HG02852 (cell line): ENCODE results near the gene CPN1.
"Not testable (repeated sequence)": the region's sequence is repeated elsewhere in the genome, so short reads cannot be mapped to it uniquely, and the experiment has no call there.

ENCODE experiments used
- ATAC-seq: cut with Tn5 transposase; IDR thresholded peaks from one replicate; pipeline ENCODE4 v1.9.1; 2021; ENCODE audit warnings: mild to moderate bottlenecking, moderate library complexity; ENCODE audit not compliant: unreplicated experiment

The CPN1 gene

GRCh38 chr10:100082276-100082675, 607 bp upstream of the CPN1 start:
- ATAC-seq, result not testable (repeated sequence)

DNA sequence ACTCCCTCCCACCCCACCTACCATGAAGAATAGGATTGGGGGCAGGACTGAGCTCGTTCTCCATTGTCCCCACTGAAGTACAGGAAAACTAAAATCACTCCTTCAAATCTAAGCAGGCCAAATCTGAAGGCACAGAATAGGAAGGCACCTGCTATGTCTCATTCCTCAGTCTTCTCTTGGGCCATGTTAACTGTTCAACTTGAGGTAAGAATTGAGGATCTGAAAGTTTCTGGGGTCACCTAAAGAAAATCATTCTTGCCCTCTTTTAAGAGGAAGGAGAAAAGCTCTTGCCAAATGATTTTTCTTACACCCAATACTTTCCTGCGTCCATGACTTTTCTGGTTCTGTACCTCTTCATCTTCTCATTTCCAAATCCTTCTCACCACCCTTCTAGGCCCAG, 4.9 kb downstream of the CPN1 start:
- ATAC-seq, result no peak

GRCh38 chr10:100075426-100076220, 6.0 kb downstream of the CPN1 start:
- no peak for ATAC-seq

DNA sequence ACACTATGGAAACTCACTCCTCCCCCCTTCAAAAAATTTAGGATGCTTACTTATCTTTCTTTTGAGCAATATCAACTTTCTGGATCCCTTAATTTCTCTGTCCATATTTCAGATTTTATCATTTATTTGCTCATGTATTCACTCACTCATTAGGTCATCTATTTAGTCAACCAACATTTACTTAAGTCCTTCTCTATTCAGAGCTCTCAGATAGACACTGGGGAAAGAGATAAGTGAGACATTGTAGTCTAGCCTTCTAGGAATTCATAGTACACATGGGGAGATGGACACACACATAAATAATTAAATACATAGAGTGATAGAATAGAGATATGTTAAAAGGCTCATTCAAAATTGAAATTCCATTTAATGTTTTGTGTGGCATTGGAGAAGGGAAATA, 9.2 kb downstream of the CPN1 start:
- no peak for ATAC-seq

DNA sequence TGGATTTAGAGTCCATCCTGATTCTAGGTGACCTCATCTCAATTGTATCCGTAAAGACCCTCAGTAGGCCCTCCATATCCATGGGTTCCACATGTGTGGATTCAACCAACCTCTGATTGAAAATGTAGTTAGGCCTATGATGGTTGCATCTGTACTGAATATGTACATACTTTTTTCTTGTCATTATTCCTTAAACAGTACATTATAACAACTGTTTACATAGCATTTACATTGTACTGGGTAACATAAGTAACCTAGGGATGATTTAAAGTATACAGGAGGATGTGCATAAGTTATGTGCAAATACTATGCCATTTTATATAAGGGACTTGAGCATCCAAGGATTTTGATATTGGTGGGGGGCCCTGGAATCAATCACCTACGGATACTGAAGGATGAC, 10.1 kb downstream of the CPN1 start:
- ATAC-seq, result no peak

DNA sequence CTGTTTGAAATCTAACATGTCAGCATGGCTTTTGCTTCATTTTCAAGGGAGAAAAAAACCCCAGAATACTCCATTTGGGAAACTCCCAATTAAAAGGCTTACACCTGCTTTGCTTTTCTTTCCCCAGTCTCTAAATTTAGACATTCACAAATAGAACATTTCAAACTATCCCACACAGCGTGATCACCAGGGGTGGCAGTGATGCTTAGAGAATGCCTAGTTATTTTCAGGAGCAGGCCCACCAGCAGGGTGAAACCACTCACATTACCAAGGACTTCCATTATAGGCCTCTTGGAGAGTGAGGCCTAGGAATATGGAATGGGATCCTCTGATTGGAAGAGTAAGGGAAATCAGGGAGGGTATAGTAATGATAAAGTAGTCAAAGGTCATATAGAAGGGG, 14.2 kb downstream of the CPN1 start:
- ATAC-seq, result no peak

DNA sequence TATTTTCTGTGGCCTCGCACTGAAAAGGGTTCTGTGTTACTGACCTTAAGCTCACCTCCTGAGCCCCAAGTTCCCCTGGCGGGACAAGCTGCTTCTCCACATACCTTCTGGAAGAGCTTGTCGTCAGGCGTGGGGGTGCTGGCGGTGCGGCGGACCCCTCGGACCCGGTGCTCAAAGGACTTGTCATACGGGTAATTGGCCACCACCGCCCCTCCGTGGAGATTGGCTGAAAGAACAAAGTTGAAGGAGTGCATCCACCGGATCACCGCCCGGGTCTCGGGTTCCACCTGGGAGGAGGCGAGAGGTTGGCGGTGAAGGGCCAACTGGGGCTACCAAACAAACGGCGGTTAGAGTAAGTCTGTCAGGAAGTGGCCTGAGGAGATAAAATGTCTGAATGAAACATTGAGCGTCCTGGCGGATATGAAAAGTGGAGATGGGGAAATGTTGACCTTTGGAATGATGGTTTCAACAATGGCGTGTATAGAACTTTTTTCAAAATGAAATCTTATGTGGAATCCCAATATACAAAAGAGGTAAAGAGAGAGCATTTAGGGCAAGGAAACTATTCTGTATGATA, 16.5 kb downstream of the CPN1 start:
- no peak for ATAC-seq

DNA sequence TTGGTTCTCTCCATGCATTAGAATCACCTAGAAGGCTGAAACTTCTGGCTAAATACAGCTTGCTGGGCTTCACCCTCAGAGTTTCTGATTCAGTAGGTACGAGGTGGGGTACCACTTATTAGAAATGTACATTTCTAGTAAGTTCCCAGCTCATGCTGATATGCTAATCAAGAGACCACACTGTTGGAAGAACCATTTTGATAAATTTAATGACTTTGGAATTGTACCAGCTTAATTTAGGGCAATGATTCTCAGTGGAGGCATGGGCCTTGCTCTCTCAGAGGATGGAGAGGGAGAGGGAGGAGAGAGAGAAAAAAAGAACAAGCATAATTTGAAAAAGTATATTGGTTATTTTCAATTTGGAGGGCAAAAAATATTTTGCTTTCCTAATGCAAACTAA, 20.3 kb downstream of the CPN1 start:
- ATAC-seq, result no peak

GRCh38 chr10:100057948-100058347, 23.7 kb downstream of the CPN1 start:
- no peak for ATAC-seq

DNA sequence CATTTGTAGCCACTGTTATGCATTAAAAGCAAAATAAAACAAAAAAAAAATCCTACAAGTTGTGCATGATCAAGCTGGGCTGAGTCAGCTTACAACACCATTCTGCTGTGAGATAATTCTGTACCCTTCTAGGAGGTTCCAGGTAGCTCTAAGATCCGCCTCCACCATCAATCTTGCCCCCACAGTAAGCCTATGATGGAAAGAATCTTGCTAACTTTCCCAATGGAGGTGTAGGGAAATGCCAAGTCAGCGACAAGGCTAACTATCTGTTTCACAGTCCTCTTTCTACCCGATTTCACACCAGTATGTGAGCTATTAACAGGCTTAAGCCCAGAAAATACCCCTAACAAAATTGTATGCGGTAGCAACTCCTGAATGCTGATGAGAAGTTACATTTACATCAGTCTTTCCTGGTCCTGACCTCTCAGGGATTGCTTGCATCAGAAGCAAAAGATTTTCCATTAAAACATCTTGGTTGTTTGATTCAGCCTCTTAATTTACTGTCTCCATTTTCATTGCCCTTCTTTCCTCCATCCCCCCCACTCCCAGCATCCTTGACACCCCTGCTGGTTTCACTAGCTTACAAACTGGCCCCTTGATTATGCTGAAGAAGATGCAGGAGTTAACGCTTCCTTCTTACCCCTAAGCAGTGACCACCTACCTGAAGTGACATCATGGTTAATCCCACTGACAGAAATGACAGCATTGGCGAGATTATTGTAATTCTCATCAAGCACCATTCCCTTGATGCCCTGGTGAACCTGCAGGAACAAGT, 27.8 kb downstream of the CPN1 start:
- ATAC-seq, result no peak

- peak; percentile 55 for ATAC-seq
Observed at GRCh38 chr10:100046021-100046486, 35.6 kb downstream of the CPN1 start.

DNA sequence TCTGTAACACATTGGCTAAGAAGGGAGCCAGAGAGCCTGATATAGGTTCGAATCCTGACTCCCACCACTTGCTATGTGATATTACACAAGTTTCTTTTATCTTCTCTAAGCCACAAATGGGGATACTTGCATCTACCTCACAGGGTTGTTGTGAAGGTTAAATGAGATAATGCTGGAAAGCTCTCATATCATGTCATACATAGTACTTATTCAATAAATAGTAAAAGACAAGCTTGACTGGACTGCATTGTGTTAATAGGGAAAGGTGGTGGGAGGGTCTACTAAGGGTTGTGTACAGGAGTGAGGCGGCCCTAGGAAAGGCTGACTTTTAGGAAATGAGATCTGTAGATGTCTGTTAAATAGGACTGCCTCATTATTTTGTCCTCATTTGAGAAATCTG, 36.1 kb downstream of the CPN1 start:
- ATAC-seq, result no peak

DNA sequence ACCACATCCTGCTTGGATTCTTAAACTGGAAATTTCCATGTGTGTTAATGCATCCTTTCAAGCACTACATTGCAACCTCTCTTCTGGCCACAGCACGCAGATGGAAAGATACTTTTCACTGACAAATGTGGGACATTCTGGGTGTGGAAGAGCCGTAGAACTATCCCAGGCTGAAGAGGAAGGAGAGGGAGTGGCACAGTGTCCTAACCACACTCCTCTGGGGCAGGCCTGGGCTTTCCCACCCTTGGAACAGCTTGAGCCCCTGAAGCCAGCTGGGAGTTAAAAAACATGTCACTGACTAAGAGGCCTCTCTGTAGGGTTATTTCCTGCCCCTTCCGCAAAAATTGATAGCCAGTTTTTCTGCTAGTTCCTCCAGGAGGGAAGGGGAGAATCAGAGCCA, 37.9 kb downstream of the CPN1 start:
- no peak for ATAC-seq

DNA sequence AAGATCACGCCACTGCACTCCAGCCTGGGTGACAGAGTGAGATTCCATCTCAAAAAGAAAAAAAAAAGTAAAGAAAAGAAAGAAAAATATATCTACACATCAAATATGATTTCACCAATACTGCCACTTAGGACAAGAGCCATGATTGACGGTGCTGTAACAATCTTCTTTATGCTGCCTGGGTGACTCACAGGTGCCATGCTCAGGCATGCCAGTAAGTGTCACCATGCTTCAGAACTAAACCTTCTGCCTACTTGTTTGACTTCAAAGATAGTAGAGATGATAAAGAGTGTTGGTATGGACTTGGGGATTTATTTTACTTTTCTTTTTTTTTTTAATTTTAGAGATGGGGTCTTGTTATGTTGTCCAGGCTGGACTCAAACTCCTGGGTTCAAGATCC, 38.3 kb downstream of the CPN1 start:
- ATAC-seq, result no peak

DNA sequence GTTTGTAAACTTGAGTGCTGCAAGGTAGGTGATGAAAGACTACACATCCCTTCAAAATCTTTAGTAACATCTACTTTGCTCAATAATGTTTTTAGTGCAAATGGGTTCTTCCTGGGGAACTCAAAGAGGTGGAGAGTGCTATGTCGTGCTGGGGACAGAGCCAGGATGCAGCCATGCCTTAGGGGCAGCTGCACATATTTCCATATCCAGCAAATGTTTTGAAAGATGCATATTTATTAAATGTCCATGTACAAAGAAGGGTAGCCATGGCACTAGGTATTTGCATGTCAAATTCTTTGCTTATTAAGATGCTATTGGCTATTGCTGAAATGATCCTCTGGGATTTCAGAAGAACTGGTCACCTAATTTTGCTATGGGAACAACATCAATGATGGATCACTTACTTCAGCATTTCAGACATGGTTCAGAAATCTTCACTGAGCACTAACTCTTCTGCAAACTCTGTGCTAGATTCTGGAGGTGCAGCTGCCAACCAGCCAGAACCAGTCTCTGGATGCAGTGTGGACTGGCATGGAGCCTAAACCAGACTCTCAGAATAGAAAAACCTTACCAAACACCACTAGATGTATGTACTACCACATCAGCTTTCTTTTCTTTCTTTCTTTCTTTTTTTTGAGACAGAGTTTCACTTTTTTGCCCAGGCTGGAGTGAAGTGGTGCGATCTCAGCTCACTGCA, 40.2 kb downstream of the CPN1 start:
- ATAC-seq, result no peak

DNA sequence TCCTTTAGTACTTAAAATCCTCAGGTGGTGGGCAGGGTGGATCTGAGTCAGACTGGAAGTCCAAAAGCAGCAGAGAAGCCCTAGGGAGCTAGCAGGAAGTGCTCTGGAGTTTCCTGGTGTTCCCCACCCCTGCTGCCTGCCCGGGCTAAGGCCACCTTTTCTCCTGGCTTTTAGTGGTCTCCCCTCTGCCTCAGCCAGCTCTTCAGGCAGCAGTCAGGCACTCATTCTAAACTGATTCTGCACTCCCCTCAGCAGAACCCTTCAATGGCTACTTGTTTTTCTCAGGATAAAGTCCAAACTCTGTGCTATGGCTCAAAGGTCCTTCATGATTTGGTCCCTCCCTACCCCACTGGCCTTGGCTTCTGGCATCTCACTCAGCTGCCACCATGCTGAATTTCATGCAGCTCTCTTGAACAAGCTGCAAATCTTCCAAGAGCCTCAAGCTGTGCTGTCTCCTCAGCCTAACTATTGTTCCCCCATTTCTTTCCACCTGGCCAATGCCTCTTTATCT, 43.1 kb downstream of the CPN1 start:
- no peak for ATAC-seq

DNA sequence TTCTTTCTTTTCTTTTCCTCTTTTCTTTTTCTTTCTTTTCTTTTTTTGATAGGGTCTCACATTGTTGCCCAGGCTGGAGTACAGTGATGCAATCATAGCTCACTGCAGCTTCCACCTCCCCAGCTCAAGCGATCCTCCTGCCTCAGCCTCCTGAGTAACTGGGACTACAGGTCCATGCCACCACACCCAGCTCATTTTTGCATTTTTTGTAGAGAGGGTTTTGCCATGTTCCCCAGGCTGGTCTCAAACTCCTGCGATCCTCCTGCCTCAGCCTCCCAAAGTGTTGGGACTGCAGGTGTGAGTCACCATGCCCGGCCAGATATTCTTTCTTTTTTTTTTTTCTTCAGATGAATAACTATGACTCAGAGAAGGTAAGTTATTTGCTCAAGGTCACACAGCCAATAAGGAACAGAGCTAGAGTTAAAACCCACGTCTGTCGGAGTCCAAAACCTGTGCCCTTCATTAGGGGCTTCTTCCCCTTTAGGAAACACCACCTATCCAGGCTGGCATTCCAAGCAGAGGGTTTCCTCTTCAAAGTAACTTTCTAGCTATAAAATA, 43.8 kb downstream of the CPN1 start:
- ATAC-seq, result no peak

- ATAC-seq, result no peak
Observed at GRCh38 chr10:100036850-100037249, 44.8 kb downstream of the CPN1 start.

DNA sequence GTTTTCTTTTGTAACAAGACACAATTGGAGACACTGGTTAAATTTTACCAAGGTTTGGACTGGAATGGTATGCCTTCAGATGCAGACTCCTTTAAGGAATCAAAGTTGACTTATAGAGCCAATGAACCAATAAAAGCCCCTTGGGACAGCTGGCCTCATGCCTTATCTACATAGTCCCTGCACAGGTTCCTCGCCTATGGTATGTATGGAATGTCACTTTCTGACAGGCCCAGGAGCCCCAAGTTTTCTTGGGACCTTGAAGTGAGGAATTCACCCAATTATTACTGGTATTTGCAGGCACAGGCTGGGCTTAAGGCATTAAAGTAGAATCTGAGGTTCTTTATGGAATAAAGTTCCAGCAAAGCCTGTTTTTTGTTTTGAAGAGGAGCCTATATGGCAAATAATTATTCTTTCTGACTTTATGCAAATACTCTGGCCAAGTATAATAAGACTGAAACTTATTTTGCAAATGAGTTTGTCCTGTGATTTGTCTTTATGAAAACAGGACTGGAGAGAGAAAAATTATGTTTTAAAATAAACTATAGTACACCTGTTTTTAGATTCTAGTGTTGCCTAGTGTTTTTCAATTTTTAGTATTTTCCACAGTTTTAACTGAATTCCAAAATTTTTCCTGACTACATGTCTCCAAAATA, 47.8 kb downstream of the CPN1 start:
- ATAC-seq, result no peak

- no peak for ATAC-seq
Observed at GRCh38 chr10:100027416-100027815, 54.3 kb downstream of the CPN1 start.
